WERI-Rb-1 (cell line): ENCODE measurements around the gene HEATR5A.

Source experiments
- DNase-seq: peaks from one replicate; pipeline ENCODE4 v3.0.0-alpha.2; 2020
- H3K27ac ChIP-seq: fragments of 250-450 bp; sonication (Bioruptor Pico); 2 replicates; pipeline ENCODE4 v1.5.1; 2020; ENCODE audit warnings: mild to moderate bottlenecking, moderate library complexity
- H3K27me3 ChIP-seq: fragments of 250-450 bp; sonication (Bioruptor Pico); 2 replicates; pipeline ENCODE4 v1.5.1; 2021; ENCODE audit warnings: mild to moderate bottlenecking, low read depth, moderate library complexity; ENCODE audit not compliant: insufficient read depth, severe bottlenecking
- H3K36me3 ChIP-seq: fragments of 250-450 bp; sonication (Bioruptor Pico); 2 replicates; pipeline ENCODE4 v1.5.1; 2020; ENCODE audit warnings: mild to moderate bottlenecking, moderate library complexity
- H3K4me3 ChIP-seq: 2 replicates; pipeline ENCODE4 v1.5.1; 2011; ENCODE audit warnings: low read depth, mild to moderate bottlenecking, control low read depth, low read length
- H3K9me3 ChIP-seq: fragments of 250-450 bp; sonication (Bioruptor Pico); 2 replicates; pipeline ENCODE4 v1.5.1; 2021; ENCODE audit warnings: mild to moderate bottlenecking, moderate library complexity; ENCODE audit not compliant: severe bottlenecking
- TF ChIP-seq, protein P1 (sequence below): IDR thresholded peaks from 2 replicates; pipeline ENCODE4 v1.5.1; 2011; ENCODE audit warnings: low read depth, mild to moderate bottlenecking, control low read depth, inconsistent platforms, low read length

The HEATR5A gene

DNA sequence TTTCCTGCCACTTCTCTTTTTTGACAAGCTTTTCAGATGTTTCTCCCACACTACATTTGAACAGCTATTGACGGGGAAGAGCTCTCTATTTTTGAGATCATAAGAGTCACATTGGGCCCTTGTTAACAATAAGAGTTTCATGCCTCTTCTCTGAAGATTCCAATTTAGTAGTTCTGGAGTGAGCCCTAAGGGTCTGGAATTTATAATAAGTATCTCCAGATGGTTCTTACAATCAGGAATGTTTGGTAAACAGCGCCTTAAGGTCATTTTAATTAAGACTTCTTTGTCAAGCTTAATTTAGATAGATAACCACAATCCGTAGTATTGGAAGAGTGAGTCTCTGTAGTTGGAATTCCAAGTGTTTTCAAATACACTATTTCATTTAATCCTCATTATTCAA lies 152.1 kb downstream of the HEATR5A start:
- no peak for DNase-seq
- Histone ChIP-seq H3K27ac (no peak overlapping the region), H3K36me3 (no peaks in the 10 kb centered on the region), H3K4me3 (no peak overlapping the region), H3K27me3 (no peaks in the 10 kb centered on the region), H3K9me3 (peaks cover 10% of the 10 kb centered on the region)
- TF ChIP-seq, protein P1, sequence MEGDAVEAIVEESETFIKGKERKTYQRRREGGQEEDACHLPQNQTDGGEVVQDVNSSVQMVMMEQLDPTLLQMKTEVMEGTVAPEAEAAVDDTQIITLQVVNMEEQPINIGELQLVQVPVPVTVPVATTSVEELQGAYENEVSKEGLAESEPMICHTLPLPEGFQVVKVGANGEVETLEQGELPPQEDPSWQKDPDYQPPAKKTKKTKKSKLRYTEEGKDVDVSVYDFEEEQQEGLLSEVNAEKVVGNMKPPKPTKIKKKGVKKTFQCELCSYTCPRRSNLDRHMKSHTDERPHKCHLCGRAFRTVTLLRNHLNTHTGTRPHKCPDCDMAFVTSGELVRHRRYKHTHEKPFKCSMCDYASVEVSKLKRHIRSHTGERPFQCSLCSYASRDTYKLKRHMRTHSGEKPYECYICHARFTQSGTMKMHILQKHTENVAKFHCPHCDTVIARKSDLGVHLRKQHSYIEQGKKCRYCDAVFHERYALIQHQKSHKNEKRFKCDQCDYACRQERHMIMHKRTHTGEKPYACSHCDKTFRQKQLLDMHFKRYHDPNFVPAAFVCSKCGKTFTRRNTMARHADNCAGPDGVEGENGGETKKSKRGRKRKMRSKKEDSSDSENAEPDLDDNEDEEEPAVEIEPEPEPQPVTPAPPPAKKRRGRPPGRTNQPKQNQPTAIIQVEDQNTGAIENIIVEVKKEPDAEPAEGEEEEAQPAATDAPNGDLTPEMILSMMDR: no peak

DNA sequence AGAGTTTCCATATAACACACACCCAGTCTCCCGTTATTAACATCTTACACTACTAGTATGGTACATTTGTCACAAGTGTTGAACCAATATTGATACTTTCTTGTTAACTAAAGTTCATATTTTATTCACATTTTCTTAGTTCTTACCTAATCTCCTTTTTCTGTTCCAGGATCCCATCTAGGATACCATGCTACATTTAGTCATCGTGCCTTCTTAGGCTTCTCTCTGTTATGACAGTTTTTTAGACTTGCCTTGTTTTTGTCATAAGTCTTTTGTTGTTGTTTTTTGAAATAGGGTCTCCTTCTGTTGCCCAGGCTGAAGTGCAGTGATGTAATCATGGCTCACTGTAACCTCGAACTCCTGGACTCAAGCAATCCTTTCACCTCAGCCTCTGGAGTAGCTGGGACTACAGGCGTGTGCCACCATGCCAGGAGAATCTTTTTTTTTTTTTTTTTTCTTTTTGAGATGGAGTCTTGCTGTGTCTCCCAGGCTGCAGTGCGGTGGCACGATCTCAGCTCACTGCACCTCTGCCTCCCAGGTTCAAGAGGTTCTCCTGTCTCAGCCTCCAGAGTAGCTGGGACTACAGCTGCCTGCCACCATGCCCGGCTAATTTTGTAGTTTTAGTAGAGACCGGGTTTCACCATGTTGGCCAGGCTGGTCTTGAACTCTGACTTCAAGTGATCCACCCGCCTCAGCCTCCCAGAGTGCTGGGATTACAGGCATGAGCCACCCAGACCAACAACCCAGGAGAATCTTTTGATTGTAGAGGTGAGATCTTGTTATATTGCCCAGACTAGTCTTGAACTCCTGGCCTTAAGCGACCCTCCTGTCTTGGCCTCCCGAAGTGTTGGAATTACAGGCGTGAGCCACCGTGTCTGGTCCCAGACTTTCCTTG lies 153.7 kb downstream of the HEATR5A start:
- TF ChIP-seq, protein P1: no peak
- H3K27ac ChIP-seq: no peak overlapping the region
- no peaks in the 10 kb centered on the region for H3K36me3 ChIP-seq
- H3K27me3 ChIP-seq: no peaks in the 10 kb centered on the region
- peaks cover 10% of the 10 kb centered on the region for H3K9me3 ChIP-seq
- DNase-seq: no peak
- H3K4me3 ChIP-seq: no peak overlapping the region

DNA sequence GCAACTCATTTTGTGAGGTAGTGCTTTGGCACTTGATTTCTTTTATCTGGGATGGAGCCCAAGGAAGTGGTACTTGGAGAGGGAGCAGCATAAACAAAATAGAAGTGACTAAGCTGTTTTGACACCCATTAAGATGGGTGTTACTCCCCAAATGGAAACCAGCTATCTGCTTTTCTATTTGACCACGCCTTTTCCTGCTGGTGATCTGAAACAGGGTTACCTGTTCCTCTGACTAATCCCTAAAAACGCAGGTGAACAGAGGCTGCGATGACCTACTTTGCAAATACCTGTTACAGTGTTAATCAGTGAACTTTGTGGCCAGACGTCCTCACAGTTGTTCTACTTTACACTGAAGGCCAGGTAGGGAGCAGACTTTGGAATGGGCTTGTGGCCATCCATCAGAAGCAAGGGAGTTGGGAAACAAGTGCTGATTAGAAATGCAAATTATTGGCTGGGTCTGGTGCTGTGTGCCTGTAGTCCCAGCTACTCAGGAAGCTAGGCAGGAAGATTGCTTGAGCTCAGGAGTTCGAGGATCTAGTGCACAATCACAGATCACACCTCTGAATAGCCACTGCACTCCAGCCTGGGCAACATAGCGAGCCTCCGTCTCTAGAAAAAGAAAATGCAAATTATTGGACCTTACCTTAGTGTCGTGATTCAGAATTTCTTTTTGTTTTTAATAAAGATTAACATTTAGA lies 154.5 kb downstream of the HEATR5A start:
- Histone ChIP-seq H3K36me3 (no peaks in the 10 kb centered on the region), H3K27me3 (no peaks in the 10 kb centered on the region), H3K4me3 (no peak overlapping the region), H3K27ac (no peak overlapping the region), H3K9me3 (peaks cover 10% of the 10 kb centered on the region)
- no peak for DNase-seq
- TF ChIP-seq, protein P1: no peak

DNA sequence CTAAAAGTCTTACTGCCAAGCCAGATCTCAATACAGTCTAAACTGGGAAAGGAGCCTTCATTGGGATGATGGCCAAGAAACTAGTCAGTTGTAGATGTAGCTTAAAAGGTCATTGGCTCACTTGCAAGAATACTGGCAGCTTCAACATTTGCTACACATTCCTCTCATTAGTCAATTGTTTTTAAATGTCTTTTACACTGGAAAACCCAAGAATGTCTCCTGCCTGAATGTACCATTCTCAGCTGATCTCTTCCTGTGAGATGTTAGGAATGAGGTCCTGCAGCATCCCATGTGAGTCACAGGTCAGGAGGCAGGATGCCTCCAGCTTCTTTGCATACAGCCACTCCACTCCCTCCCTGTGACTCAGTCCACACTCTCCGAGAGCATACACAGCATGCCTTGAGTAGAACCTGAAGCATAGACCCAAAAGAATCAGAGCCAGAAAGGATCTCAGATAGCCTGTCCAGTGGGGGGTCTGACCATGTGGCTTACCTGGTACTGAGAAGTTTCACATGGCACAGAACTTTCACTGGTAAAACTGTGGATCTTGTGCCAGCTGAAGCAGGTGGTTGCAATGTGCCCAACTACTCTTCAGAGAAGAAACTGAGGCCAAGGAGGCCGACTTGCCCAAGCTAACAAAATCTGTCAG lies 156.7 kb downstream of the HEATR5A start:
- TF ChIP-seq, protein P1: no peak
- Histone ChIP-seq H3K27ac (no peak overlapping the region), H3K9me3 (no peaks in the 10 kb centered on the region), H3K27me3 (no peaks in the 10 kb centered on the region), H3K36me3 (no peaks in the 10 kb centered on the region), H3K4me3 (no peak overlapping the region)
- DNase-seq: no peak

DNA sequence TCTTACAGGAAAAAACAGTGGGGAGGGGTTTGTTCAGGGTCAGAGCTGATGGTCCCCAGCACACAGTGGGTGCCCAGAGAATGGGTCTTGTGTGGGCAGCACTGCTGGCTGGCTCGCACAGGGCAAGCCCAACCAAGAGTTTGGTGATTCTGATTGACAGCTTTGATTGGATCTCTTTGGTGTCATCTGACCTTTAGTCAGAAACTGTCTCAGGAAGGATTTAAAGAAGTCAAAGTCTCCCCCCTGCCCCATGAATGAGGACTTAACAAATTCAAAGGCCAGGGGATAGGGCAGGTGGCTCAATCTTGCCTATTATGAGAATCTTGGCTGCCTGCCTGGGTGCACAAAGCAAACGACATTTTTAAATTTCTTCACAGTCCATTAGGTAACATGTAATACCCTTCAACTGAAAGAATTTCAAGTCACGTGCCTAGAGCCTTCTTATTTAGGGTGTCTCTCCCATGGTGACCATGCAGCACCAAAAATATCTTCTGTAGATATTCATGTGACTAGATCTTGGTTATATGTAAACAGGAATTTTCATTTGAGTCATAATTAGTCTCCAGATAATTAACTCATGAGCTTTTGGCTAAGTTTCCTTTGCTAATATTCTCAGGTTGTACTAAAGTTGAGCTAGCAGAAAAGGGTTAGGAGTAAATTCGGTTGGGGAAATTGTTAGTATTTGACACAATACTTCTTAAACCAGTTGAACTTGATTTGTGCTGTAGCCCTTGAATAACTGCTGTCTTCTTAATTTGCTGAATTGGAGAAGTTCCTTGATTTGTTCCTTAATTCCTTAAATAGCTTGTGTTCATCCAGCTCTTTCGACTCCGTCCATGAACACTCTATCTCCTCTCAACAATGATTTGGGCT lies 158.3 kb downstream of the HEATR5A start:
- TF ChIP-seq, protein P1: no peak
- no peak overlapping the region for H3K27ac ChIP-seq
- no peaks in the 10 kb centered on the region for H3K9me3 ChIP-seq
- no peak for DNase-seq
- no peaks in the 10 kb centered on the region for H3K36me3 ChIP-seq
- no peaks in the 10 kb centered on the region for H3K27me3 ChIP-seq
- no peak overlapping the region for H3K4me3 ChIP-seq
